Measurements from ENCODE around the gene DMWD.
A peak's percentile ranks its signal among the peaks of the same experiment; 100 is the strongest.

The DMWD gene, protein sequence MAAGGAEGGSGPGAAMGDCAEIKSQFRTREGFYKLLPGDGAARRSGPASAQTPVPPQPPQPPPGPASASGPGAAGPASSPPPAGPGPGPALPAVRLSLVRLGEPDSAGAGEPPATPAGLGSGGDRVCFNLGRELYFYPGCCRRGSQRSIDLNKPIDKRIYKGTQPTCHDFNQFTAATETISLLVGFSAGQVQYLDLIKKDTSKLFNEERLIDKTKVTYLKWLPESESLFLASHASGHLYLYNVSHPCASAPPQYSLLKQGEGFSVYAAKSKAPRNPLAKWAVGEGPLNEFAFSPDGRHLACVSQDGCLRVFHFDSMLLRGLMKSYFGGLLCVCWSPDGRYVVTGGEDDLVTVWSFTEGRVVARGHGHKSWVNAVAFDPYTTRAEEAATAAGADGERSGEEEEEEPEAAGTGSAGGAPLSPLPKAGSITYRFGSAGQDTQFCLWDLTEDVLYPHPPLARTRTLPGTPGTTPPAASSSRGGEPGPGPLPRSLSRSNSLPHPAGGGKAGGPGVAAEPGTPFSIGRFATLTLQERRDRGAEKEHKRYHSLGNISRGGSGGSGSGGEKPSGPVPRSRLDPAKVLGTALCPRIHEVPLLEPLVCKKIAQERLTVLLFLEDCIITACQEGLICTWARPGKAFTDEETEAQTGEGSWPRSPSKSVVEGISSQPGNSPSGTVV

GRCh38 chr19:45792470-45793177, at the start of gene DMWD:
Gene DMWD (minus strand): TSS chr19:45792845. CDS start chr19:45792756, 89 bp downstream.
- DNase-seq (ENCODE audit: low spot score): peak; percentile 100

DNA sequence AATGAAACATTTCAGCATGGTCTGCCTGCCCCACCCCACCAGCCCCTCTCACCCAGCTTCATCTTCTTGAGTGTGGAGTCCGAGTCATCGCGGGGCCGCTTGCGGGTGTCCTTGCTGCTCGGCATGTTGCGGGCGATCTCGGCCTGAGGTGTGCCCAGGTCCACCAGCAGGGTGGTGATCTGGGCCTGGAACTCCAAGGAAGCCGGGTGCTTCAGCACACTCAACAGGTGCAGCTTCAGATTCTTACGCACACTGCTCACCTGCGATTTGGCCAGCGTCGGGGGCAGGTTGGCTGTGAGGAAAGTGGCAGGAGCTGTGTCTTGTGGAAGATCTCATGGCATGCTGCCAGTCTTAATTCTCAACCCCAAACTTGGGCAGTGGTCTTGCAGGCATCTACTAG, 49.6 kb upstream of the DMWD start:
- DNase-seq (ENCODE audit: low spot score): no peak

GRCh38 chr19:45834970-45835369, 42.3 kb upstream of the DMWD start:
- no peak for DNase-seq (ENCODE audit: low spot score)

DNA sequence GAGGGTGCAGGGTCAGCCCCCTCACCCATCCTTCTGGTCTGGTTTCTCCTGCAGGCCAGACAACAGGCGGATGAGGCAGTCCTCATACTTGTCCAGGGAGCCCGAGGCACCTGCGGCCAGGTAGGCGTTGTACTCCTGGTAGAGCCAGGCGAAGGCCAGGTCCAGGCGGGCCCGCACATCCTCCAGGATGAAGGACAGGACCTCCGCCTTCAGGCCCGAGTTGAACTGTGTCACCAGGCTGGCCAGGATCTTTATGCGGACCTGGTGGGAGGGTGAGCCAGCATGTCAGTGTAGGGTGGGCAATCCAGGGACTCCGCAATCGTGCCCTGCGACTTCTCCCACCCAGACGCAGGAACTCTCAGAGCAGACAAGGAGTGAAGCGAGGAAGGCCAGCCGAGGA, 36.3 kb upstream of the DMWD start:
- DNase-seq (ENCODE audit: low spot score): no peak

DNA sequence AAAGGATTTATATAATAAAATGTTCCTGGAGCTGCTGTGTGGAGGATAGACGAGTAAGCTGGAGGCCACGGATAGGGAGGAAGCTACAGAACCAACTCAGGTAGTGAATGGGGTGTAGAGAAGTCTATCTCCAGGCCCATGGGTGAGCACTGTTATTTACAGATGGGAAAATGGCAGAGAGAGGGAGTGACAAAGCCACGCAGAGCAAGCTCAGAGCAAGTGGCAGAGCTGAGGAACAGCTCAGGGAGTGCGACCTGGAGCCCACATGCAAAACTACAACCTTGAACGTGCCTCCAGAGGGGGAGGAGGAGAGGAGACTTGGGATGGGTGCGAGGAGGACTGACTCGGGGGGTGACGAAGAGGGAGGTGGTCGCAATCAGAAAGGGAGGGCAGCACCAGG, 35.9 kb upstream of the DMWD start:
- DNase-seq (ENCODE audit: low spot score): no peak

GRCh38 chr19:45827459-45828093, 34.9 kb upstream of the DMWD start:
- no peak for DNase-seq (ENCODE audit: low spot score)

DNA sequence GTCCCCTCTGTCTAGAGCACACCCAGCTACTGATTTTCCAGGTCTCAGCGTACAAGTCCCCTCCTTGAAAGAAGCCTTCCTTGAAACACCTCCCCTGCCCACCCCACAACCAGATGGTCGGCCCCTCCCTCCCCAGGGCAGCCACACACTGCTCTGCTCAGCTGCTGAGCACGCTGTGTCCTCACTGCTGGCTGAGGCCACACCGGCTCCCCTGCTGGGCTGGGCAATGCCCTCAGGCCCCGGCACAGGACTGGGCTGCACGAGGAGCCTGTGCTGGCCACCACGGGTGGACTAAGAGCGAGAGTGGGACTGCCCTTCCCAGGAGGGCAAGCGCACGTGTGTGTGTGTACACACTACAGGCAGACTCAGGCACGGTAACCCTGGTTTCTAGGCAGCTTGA, 34.3 kb upstream of the DMWD start:
- DNase-seq (ENCODE audit: low spot score): no peak

- no peak for DNase-seq (ENCODE audit: low spot score)
Measured at GRCh38 chr19:45825917-45826893, 33.6 kb upstream of the DMWD start.

DNA sequence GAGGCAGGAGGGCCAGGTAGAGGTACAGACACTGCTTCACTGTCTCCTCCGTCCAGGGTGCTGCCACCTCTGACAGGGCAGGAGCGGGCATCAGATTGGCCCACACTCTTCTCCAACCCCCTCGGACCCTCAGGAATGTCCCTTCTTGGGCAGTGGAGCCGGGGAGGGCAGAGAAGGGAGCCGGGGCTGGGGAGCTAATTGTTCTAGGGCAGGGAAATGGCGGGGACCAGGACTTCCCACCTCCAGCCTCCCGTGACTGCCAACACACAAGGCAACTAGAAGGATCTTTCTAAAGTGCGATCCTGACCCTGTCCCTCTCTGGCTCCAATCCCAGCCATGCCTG, 32.6 kb upstream of the DMWD start:
- no peak for DNase-seq (ENCODE audit: low spot score)

GRCh38 chr19:45824531-45825262, 32.1 kb upstream of the DMWD start:
- no peak for DNase-seq (ENCODE audit: low spot score)

GRCh38 chr19:45824041-45824471, 31.4 kb upstream of the DMWD start:
- DNase-seq (ENCODE audit: low spot score): peak; percentile 47

- no peak for DNase-seq (ENCODE audit: low spot score)
Measured at GRCh38 chr19:45823182-45823581, 30.5 kb upstream of the DMWD start.

DNA sequence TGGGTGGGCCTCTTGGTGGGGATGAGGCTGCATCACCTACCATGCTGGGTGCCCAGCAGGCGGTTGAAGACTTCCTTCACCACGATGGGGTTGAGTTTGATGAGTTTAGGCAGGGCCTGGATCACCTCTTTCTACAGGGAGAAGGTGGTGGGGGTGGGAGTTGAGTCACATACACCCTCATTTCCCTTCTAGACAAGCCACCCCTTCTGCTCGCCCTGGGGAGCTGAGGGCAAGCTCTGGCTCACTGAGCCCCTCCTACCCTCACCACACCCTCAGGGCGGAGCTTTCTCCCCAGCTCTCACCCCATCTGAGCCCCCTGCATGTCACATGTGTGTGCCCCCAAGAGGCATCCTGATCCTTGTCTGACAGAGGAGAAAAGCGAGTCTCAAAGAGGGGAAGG, 30.1 kb upstream of the DMWD start:
- DNase-seq (ENCODE audit: low spot score): no peak

DNA sequence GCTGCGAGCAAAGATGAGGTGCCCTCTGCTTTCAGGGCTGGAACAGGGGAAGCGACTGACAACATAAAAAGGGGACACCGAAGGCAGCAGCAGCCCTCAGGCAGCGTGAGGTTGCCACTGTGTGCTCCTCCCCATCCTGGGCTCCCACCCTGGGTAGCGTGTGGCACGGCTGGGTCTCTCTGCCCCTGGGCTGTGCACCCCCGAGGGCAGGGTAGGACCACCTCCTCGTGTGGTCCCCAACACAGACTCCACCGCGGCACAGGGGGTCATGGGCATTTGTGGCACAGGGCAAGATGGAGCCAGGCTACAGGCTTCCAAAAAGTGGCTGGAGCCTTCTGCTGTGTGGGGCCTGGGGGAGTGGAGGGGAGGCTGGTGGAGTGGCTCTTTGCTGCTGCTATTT, 28.9 kb upstream of the DMWD start:
- no peak for DNase-seq (ENCODE audit: low spot score)

- DNase-seq (ENCODE audit: low spot score): no peak
Measured at GRCh38 chr19:45821103-45821521, 28.5 kb upstream of the DMWD start.

DNA sequence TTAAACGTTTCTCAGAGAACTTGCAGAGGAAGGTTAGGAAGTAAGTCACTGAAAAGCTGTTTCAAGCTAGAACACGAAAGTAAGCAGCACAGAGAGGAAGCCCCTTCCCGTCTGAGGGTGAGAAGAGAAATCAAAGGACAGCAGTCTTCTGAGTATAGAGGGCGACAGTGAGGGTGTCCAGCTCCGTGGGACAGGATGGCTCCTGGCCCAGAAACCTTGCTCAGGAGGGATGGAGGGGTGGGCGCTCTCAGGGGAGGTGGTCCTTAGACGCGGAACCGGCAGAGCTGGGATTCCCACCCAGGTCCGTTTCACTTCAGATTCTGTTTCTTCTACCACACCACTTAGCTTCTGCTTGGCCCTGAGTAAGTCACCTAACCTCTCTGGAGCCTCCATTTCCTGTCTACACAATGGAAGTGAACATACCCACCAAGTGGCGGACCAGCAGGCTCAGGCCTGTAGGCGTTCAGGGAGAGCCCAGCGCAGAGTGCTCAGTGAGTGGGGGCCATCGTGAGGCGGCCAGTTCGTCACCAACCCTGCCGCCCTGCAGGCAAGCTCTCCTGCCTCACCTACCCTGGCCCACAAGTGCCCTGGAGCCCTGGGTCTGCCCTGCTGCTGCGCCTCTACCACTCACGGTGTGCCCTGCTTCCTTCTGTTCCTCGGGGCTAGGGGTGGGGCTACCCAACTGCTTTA, 27.9 kb upstream of the DMWD start:
- no peak for DNase-seq (ENCODE audit: low spot score)

GRCh38 chr19:45819769-45820168, 27.1 kb upstream of the DMWD start:
- no peak for DNase-seq (ENCODE audit: low spot score)

- no peak for DNase-seq (ENCODE audit: low spot score)
Measured at GRCh38 chr19:45817725-45818301, 25.2 kb upstream of the DMWD start.

GRCh38 chr19:45817010-45817724, 24.5 kb upstream of the DMWD start:
- DNase-seq (ENCODE audit: low spot score): peak; percentile 88

Measured in Ammon's horn (tissue), 1 donor.